SK-N-SH (cell line): ENCODE data around the gene PHACTR2. TPM values are rescaled to one million over a fixed set of nuclear protein-coding genes. Genes with fewer than 3 reads are reported as not detected.

Source experiments
- CTCF ChIA-PET: fragments of 300-600, 350-600 bp; formaldehyde crosslinking; extraction: SDS; loops from one replicate; lab custom pipeline; 2021; lab: Yijun Ruan, JAX
- POLR2A ChIA-PET: fragments of 350-600 bp; sonication (Branson Sonifier 250); formaldehyde crosslinking; extraction: SDS; loops from one replicate; lab custom pipeline; 2020; ENCODE audit warnings: antibody characterized with exemption, inconsistent platforms; lab: Yijun Ruan, JAX
- DNase-seq: peaks from one replicate; pipeline ENCODE4 v3.0.0; 2012
- H2AFZ ChIP-seq: fragments of 200-600 bp; sonication (generic); 2 replicates; pipeline ENCODE4 v1.8.1; 2016; ENCODE audit warnings: antibody characterized with exemption, mild to moderate bottlenecking, low read depth
- H3F3A ChIP-seq: fragments of 200-600 bp; sonication (generic); replicated peaks from 2 replicates; pipeline ENCODE3; 2016; ENCODE audit warnings: antibody characterized with exemption, mild to moderate bottlenecking; ENCODE audit not compliant: insufficient read depth
- H3K27ac ChIP-seq, 2 experiments: fragments of 200-500 bp in 1 of 2; fragments of 200-600 bp in 1 of 2; sonication (Bioruptor generic) in 1 of 2; sonication (generic), shearing (Covaris generic) in 1 of 2; 2 replicates each; pipeline versions ENCODE4 v1.5.1 to v1.6.1; 2014 to 2016; ENCODE audit warnings: low read depth in 2 of 2, inconsistent platforms in 1 of 2, low read length in 1 of 2, mild to moderate bottlenecking in 1 of 2, mixed read lengths in 1 of 2
- H3K27me3 ChIP-seq: fragments of 200-600 bp; sonication (generic), shearing (Covaris generic); 2 replicates; pipeline ENCODE4 v1.6.1; 2016; ENCODE audit warnings: mixed run types; ENCODE audit not compliant: insufficient read depth
- H3K36me3 ChIP-seq, 2 experiments: fragments of 200-500 bp in 1 of 2; fragments of 200-600 bp in 1 of 2; sonication (Bioruptor generic) in 1 of 2; sonication (generic) in 1 of 2; replicated peaks in 1 of 2; 2 replicates each; pipeline versions ENCODE3 to v1.5.1; 2014 to 2016; ENCODE audit warnings: low read length in 1 of 2, mild to moderate bottlenecking in 1 of 2; ENCODE audit not compliant: insufficient read depth in 2 of 2, control insufficient read depth in 1 of 2
- H3K4me1 ChIP-seq, 2 experiments: fragments of 200-500 bp in 1 of 2; fragments of 200-600 bp in 1 of 2; sonication (Bioruptor generic) in 1 of 2; sonication (generic), shearing (Covaris generic) in 1 of 2; 2 replicates each; pipeline versions ENCODE4 v1.5.1 to v1.6.1; 2014 to 2016; ENCODE audit warnings: low read depth in 1 of 2, low read length in 1 of 2, mixed run types in 1 of 2; ENCODE audit not compliant: insufficient read depth in 2 of 2, control insufficient read depth in 1 of 2
- H3K4me2 ChIP-seq: fragments of 200-600 bp; sonication (generic), shearing (Covaris generic); 2 replicates; pipeline ENCODE4 v1.6.1; 2017; ENCODE audit warnings: mixed run types
- H3K4me3 ChIP-seq, 2 experiments: fragments of 200-500 bp in 1 of 2; fragments of 200-600 bp in 1 of 2; sonication (Bioruptor generic) in 1 of 2; sonication (generic), shearing (Covaris generic) in 1 of 2; 2 replicates each; pipeline versions ENCODE4 v1.5.1 to v1.8.1; 2014 to 2016; ENCODE audit warnings: low read depth in 2 of 2, inconsistent platforms in 1 of 2, low read length in 1 of 2, mild to moderate bottlenecking in 1 of 2, mixed read lengths in 1 of 2, moderate library complexity in 1 of 2
- H3K79me2 ChIP-seq: fragments of 200-600 bp; sonication (generic); 2 replicates; pipeline ENCODE4 v1.8.1; 2017; ENCODE audit warnings: mild to moderate bottlenecking; ENCODE audit not compliant: insufficient read depth
- H3K9ac ChIP-seq: fragments of 200-600 bp; sonication (generic); 2 replicates; pipeline ENCODE4 v1.6.1; 2017; ENCODE audit warnings: mixed run types
- H3K9me2 ChIP-seq: fragments of 200-600 bp; sonication (generic); 2 replicates; pipeline ENCODE4 v1.6.1; 2017; ENCODE audit warnings: mixed run types
- H3K9me3 ChIP-seq: fragments of 200-600 bp; sonication (generic); 2 replicates; pipeline ENCODE4 v1.6.1; 2017; ENCODE audit warnings: mixed run types, mild to moderate bottlenecking, moderate library complexity
- H4K20me1 ChIP-seq: fragments of 200-600 bp; sonication (generic); 2 replicates; pipeline ENCODE4 v1.6.1; 2017; ENCODE audit warnings: mild to moderate bottlenecking, mixed run types; ENCODE audit not compliant: insufficient read depth
- FOXJ3 ChIP-seq: sonication (generic); formaldehyde crosslinking; IDR thresholded peaks from 2 replicates; pipeline ENCODE4 v1.5.1; 2020; ENCODE audit warnings: mild to moderate bottlenecking, missing genetic modification reagents
- GATA2 ChIP-seq: sonication (generic); formaldehyde crosslinking; IDR thresholded peaks from 2 replicates; pipeline ENCODE4 v1.5.0; 2020; ENCODE audit warnings: mild to moderate bottlenecking, missing genetic modification reagents
- MEF2A ChIP-seq: IDR thresholded peaks from 2 replicates; pipeline ENCODE4 v1.4.0; 2012; ENCODE audit warnings: low read depth, borderline replicate concordance
- NFIC ChIP-seq: IDR thresholded peaks from 2 replicates; pipeline ENCODE4 v1.4.0; 2012; ENCODE audit warnings: borderline replicate concordance
- POLR2AphosphoS5 ChIP-seq: IDR thresholded peaks from 2 replicates; pipeline ENCODE4 v1.6.1; 2012; ENCODE audit warnings: low read depth, low read length
- RFX5 ChIP-seq: IDR thresholded peaks from 2 replicates; pipeline ENCODE4 v1.6.1; 2012; ENCODE audit warnings: mild to moderate bottlenecking, improper control_type of control experiment, low read length
- RXRA ChIP-seq: IDR thresholded peaks from 2 replicates; pipeline ENCODE4 v1.4.0; 2012; ENCODE audit warnings: low read depth, mild to moderate bottlenecking, borderline replicate concordance
- SIN3A ChIP-seq: IDR thresholded peaks from 2 replicates; pipeline ENCODE4 v1.6.1; 2012; ENCODE audit warnings: low read depth, mild to moderate bottlenecking, low read length, moderate library complexity, borderline replicate concordance
- TCF12 ChIP-seq: IDR thresholded peaks from 2 replicates; pipeline ENCODE4 v1.4.0; 2012
- TEAD4 ChIP-seq: IDR thresholded peaks from 2 replicates; pipeline ENCODE4 v1.4.0; 2012; ENCODE audit warnings: mild to moderate bottlenecking, borderline replicate concordance; ENCODE audit not compliant: insufficient read depth
- WGBS: methylation state at CpG from one replicate; pipeline ENCODE4 v1.1.6; 2017; ENCODE audit warnings: low lambda C conversion rate; 5-methylcytosine and 5-hydroxymethylcytosine counted together
- polyA plus RNA-seq, 3 experiments: library from polyadenylated mRNA; depleted of rRNA; stranded (reverse); fragments of >200 nt; gene quantifications; 2 replicates each; pipeline ENCODE4 v1.2.3, GENCODE V29; 2012
- TF ChIP-seq, protein P1 (sequence below): IDR thresholded peaks from 2 replicates; pipeline ENCODE4 v1.4.0; 2012; ENCODE audit warnings: low read depth, borderline replicate concordance
- TF ChIP-seq, protein P2 (sequence below): fragments of 150-350 bp; IDR thresholded peaks from 2 replicates; pipeline ENCODE4 v1.6.1; 2016; ENCODE audit warnings: mild to moderate bottlenecking, low read depth, low read length
- TF ChIP-seq, protein P3 (sequence below): IDR thresholded peaks from 2 replicates; pipeline ENCODE4; 2012
- TF ChIP-seq, protein P4 (sequence below): IDR thresholded peaks from 2 replicates; pipeline ENCODE4 v1.4.0; 2012; ENCODE audit warnings: low read depth, borderline replicate concordance
- TF ChIP-seq, protein P5 (sequence below): fragments of 150-350 bp; IDR thresholded peaks from 2 replicates; pipeline ENCODE4 v1.6.1; 2017; ENCODE audit warnings: antibody characterized with exemption, low read length, low read depth, borderline replicate concordance

Gene PHACTR2
- polyA plus RNA-seq, 1 of the 3 experiments (the other 2 are of a cell fraction), result 5.0 TPM

DNA sequence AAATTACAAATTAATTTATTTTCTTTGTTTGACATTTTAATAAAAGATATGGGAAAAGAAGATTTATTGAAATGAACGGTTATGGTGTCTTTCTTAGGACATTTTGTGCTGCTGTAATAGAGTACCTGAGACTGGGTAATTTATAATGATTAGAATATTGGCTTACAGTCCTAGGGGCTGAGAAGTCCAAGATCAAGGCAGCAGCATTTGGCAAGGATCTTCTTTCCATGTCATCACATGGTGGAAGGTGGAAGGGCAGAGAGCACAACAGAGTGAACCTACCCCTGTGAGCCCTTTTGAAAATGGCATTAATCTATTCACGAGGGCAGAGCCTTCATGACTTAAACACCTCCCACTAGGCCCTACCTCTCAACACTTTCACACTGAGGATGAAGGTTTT lies 89.7 kb downstream of the PHACTR2 start (continued):
- TF ChIP-seq, protein P1, sequence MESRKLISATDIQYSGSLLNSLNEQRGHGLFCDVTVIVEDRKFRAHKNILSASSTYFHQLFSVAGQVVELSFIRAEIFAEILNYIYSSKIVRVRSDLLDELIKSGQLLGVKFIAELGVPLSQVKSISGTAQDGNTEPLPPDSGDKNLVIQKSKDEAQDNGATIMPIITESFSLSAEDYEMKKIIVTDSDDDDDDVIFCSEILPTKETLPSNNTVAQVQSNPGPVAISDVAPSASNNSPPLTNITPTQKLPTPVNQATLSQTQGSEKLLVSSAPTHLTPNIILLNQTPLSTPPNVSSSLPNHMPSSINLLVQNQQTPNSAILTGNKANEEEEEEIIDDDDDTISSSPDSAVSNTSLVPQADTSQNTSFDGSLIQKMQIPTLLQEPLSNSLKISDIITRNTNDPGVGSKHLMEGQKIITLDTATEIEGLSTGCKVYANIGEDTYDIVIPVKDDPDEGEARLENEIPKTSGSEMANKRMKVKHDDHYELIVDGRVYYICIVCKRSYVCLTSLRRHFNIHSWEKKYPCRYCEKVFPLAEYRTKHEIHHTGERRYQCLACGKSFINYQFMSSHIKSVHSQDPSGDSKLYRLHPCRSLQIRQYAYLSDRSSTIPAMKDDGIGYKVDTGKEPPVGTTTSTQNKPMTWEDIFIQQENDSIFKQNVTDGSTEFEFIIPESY, result no peak
- TF ChIP-seq POLR2AphosphoS5, result no peak

DNA sequence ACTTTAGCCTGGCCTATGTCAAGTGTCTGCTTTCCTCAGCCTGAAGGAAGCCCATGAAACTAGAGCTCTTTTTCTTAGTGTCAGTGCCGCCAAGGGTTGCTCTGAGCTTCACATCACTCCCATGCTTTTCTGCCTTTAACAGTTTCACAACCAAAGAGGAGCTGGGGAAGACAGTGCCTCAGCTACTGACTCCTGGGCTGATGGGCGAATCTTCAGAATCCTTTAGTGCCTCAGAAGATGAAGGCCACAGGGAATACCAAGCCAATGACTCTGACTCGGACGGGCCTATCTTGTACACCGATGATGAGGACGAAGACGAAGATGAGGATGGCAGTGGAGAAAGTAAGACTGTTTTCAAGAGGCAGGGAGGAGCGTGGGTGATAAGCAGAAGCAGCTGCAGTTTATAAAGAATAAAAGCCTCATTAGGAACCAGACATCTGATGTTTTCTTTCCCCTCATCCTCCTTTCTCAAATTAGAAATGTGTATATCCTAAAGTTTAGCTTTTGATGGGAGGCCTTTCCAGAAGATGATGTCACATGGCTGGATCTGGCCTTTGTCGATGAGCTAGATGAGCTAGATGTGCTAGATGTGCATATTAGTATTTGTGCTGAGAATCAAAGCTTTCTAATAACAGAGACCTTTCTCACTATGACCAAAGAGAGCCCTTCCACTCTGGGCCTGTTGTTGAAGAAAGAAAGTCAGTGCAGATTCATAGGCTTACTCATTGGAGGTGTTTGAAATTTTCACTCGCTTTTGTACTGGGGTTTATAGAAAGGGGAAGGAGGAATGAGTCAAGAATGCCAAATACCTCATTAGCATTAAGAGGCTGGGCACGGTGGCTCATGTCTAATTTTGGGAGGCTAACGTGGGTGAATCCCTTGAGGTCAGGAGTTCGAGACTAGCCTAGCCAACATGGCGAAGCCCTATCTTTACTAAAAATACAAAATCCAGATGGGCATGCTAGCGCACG lies 94.6 kb downstream of the PHACTR2 start:
- Histone ChIP-seq H3K79me2 (no peaks in the 10 kb centered on the region), H3K4me2 (no peak overlapping the region), H3K4me1 (no peaks in the 10 kb centered on the region), H3K9me3 (no peaks in the 10 kb centered on the region), H3F3A (no peaks in the 10 kb centered on the region), H3K27ac (no peak overlapping the region), H3K4me3 (no peak overlapping the region), H3K36me3 (peaks cover 21 to 23% of the 10 kb centered on the region in 2 experiments), H3K9ac (no peak overlapping the region), H3K9me2 (no peaks in the 10 kb centered on the region), H3K27me3 (no peaks in the 10 kb centered on the region), H4K20me1 (no peaks in the 10 kb centered on the region), H2AFZ (no peak overlapping the region)
- TF ChIP-seq TCF12 (no peak), NFIC (no peak), GATA2 (CRISPR knock-in tag) (no peak), TEAD4 (no peak), RFX5 (no peak), SIN3A (no peak), RXRA (no peak), FOXJ3 (CRISPR knock-in tag) (no peak), MEF2A (no peak)
- TF ChIP-seq, protein P2, sequence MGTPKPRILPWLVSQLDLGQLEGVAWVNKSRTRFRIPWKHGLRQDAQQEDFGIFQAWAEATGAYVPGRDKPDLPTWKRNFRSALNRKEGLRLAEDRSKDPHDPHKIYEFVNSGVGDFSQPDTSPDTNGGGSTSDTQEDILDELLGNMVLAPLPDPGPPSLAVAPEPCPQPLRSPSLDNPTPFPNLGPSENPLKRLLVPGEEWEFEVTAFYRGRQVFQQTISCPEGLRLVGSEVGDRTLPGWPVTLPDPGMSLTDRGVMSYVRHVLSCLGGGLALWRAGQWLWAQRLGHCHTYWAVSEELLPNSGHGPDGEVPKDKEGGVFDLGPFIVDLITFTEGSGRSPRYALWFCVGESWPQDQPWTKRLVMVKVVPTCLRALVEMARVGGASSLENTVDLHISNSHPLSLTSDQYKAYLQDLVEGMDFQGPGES, result no peak
- TF ChIP-seq, protein P3, sequence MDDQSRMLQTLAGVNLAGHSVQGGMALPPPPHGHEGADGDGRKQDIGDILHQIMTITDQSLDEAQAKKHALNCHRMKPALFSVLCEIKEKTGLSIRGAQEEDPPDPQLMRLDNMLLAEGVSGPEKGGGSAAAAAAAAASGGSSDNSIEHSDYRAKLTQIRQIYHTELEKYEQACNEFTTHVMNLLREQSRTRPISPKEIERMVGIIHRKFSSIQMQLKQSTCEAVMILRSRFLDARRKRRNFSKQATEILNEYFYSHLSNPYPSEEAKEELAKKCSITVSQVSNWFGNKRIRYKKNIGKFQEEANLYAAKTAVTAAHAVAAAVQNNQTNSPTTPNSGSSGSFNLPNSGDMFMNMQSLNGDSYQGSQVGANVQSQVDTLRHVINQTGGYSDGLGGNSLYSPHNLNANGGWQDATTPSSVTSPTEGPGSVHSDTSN, result no peak
- TF ChIP-seq, protein P4, sequence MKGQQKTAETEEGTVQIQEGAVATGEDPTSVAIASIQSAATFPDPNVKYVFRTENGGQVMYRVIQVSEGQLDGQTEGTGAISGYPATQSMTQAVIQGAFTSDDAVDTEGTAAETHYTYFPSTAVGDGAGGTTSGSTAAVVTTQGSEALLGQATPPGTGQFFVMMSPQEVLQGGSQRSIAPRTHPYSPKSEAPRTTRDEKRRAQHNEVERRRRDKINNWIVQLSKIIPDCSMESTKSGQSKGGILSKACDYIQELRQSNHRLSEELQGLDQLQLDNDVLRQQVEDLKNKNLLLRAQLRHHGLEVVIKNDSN, result no peak
- TF ChIP-seq, protein P5, sequence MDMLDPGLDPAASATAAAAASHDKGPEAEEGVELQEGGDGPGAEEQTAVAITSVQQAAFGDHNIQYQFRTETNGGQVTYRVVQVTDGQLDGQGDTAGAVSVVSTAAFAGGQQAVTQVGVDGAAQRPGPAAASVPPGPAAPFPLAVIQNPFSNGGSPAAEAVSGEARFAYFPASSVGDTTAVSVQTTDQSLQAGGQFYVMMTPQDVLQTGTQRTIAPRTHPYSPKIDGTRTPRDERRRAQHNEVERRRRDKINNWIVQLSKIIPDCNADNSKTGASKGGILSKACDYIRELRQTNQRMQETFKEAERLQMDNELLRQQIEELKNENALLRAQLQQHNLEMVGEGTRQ, result no peak
- ChIA-PET CTCF (interaction anchor here (1.1 kb wide), 1 partner anchor 9 kb away, joined by 4 read pairs; no protein-coding TSS in a partner anchor), POLR2A (no interaction called here)
- DNase-seq, result no peak
- 95% methylated on average over 16 of the region's 16 CpGs for WGBS
